NCI-H526 (cell line): ENCODE results near the gene VEGFA.
A peak's percentile ranks its signal among the peaks of the same experiment; 100 is the strongest.

Experiments
- DNase-seq, 2 experiments: peaks; one replicate each; lab custom pipeline; 2025; lab: John Stamatoyannopoulos, UW

The VEGFA gene

DNA sequence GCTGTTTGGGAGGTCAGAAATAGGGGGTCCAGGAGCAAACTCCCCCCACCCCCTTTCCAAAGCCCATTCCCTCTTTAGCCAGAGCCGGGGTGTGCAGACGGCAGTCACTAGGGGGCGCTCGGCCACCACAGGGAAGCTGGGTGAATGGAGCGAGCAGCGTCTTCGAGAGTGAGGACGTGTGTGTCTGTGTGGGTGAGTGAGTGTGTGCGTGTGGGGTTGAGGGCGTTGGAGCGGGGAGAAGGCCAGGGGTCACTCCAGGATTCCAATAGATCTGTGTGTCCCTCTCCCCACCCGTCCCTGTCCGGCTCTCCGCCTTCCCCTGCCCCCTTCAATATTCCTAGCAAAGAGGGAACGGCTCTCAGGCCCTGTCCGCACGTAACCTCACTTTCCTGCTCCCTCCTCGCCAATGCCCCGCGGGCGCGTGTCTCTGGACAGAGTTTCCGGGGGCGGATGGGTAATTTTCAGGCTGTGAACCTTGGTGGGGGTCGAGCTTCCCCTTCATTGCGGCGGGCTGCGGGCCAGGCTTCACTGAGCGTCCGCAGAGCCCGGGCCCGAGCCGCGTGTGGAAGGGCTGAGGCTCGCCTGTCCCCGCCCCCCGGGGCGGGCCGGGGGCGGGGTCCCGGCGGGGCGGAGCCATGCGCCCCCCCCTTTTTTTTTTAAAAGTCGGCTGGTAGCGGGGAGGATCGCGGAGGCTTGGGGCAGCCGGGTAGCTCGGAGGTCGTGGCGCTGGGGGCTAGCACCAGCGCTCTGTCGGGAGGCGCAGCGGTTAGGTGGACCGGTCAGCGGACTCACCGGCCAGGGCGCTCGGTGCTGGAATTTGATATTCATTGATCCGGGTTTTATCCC, at the start of gene VEGFA:
VEGFA (plus strand) TSS at position 686 of the 846 bp plus-strand sequence.
- DNase-seq: peak; percentile 76 to 89

- DNase-seq: no peak
Measured at GRCh38 chr6:43720999-43721398, 49.0 kb upstream of the VEGFA start.

- DNase-seq: no peak
Measured at GRCh38 chr6:43722920-43723545, 47.0 kb upstream of the VEGFA start.

DNA sequence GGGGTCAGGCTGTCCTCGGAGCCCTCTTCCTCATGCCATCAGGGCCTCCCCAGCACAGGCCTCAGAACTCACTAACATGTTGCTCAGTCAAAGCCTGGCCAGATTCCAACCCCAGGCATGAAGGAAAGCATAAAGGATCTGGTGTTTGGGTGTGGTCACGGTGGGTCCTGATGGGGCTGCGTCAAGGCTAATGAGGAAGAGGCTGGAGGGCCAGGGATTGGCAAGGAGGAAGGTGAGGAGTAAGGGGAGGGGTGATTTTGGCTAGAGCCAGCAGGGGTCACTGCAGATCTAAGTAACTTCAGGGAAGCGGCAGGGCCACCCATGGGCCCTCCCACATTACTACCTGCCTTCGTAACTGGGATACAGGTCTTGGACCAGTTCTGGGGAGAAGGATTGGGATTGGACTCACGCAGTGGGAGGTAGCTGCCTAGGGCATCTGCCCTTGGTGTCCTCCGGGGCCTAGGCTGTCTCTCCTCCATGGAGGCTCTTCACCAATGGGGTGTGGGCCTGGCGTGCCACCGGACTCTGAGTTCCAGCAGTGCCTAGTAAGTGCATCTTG, 46.2 kb upstream of the VEGFA start:
- DNase-seq: peak; percentile 23 to 92

- DNase-seq: no peak
Measured at GRCh38 chr6:43724354-43724753, 45.7 kb upstream of the VEGFA start.

GRCh38 chr6:43724914-43725642, 44.9 kb upstream of the VEGFA start:
- DNase-seq: peak; percentile 56 to 88

DNA sequence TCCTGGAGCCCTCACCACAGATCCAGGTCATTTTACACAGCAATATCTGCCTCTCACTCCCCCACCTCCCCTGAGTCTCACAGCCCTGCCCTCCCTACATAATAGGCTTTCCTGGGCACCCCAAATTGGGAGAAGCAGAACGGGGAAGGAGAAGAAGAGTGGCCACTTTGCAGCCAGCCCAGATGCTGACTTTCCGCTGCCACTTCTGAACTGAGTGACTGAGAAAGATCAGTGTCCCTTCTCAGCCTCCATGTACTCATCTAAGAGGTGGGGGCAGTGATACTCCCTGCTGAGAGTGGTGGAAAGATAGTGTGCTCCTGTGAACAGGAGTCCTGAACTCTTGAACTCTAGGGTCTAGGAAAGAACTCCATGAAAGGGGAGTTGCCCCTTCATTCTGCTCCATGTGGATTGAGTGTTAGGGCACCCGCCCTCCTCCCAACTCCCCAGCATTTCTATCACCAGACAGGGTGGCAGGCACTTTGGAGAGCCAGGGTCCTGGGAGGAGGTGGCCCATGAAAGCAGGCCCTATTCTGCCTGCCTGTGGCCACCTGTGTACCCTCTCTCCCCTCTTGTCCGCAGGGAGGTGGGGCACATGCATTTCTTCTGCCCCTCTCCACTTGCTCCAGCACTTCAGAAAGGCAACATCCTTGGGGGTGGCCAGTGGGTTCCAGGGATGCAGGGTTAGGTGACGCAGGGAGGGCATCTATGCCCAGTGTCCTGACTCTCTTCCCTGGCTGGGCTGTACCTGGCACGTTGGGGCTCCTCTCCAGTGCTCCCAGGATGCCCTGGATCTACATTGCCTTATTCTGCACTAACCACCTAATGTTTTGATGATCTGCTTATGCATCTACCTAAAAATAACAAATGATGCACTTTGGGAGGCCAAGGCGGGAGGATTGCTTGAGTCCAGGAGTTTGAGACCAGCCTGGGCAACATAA, 44.1 kb upstream of the VEGFA start:
- DNase-seq: no peak

GRCh38 chr6:43727634-43728033, 42.4 kb upstream of the VEGFA start:
- no peak for DNase-seq

- no peak for DNase-seq
Measured at GRCh38 chr6:43728586-43728985, 41.4 kb upstream of the VEGFA start.

DNA sequence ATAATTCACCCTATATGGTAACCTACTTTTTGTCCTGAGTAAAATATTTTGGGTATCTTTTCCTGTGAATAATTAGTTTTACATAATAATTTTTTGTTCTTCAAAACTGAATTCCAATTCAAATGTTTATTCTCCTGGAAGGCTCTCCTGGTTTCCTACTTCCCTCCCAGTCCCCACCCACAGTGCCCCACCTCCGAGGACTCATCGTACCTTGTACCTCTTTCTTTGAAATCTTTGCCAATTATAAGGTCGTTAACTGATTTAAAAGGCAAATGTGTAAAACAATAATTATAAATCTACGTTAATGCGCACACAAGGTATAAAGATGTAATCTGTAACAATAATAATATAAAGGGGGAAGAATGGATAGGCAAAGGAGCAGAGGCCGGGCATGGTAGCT, 40.5 kb upstream of the VEGFA start:
- DNase-seq: no peak

DNA sequence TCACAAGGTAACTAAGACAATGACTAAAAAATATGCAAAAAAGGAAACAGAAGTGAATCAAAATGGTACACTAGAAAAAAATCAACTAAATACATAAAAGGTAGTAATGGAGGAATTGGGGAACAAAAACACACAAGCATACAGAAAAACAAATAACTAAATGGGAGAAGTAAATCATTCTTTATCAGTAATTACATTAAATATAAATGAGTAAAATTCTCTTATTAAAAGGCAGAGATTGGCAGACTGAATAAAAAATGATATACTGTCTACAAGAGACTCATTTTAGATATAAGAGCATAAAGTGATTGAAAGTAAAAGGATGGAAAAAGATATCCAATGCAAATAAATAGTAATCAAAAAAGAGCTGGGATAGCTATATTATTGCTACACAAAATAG, 39.4 kb upstream of the VEGFA start:
- no peak for DNase-seq

DNA sequence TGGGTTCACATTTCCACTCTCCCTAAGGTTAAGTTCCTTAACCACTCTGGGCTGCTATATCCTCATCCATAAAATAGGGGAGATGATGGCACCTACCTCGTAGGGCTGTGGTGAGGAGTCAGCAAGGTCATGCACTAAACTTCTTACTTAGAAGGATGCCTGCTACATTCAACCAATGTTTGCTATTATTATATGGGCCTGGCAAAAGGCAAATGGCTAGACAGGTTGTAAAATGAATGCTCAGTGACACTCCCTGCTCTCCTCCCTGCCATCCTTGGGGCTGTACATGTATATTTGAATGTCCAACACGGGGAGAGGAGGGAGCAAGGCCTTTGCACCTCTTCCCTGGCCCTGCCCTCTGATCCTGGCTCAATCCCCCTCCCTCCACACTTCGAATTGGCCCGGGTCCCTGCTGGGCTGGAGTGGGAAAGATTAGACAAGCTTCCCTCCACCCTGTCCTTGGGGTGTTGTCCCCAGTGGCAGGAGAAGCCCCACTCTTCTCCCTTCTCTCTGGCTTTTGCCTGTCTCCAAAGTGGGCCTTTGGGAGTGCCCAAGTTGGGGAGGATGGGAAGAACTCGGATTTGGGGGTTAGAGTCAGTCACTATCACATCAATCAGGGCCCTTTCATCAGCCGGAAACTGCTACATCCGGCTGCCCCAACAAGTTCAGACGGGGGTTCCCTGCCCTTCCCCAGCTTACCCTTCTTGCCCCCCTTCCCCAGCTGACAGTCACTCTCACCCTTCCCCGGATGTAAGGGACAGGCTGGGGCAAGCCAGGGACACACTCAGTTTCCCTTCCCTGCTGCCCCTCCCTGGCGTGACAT, 36.3 kb upstream of the VEGFA start:
- no peak for DNase-seq

- DNase-seq: no peak
Measured at GRCh38 chr6:43734294-43734665, 35.7 kb upstream of the VEGFA start.

GRCh38 chr6:43735642-43736199, 34.3 kb upstream of the VEGFA start:
- DNase-seq: no peak

DNA sequence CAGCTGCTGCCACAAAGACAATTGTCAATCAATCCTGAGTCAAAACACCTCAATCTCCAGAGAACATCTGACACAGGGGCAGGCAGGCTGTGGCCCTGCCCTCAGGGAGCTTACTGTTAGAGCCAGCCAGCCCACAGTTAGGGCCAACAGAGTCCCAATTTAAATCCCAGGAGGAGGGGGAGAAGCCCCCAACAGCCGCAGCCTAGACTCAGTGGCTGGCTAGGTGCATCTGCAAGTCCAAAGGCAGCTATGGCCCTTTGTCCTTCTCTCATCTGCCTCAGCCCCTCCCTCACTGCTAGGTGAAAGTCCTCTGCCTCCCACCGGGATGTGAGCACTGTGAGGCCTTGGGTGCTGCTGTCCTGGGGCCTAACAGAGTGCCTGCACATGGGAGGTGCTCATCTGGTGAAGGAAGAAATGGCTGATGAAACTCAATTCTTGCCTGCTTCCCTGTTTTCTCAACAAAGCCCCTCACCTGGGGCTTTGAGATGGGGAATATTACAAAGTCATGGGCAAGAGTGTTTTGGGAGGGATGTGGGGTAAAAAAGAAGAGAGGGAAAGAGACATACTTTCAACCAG, 33.7 kb upstream of the VEGFA start:
- no peak for DNase-seq

GRCh38 chr6:43736844-43737243, 33.2 kb upstream of the VEGFA start:
- no peak for DNase-seq

DNA sequence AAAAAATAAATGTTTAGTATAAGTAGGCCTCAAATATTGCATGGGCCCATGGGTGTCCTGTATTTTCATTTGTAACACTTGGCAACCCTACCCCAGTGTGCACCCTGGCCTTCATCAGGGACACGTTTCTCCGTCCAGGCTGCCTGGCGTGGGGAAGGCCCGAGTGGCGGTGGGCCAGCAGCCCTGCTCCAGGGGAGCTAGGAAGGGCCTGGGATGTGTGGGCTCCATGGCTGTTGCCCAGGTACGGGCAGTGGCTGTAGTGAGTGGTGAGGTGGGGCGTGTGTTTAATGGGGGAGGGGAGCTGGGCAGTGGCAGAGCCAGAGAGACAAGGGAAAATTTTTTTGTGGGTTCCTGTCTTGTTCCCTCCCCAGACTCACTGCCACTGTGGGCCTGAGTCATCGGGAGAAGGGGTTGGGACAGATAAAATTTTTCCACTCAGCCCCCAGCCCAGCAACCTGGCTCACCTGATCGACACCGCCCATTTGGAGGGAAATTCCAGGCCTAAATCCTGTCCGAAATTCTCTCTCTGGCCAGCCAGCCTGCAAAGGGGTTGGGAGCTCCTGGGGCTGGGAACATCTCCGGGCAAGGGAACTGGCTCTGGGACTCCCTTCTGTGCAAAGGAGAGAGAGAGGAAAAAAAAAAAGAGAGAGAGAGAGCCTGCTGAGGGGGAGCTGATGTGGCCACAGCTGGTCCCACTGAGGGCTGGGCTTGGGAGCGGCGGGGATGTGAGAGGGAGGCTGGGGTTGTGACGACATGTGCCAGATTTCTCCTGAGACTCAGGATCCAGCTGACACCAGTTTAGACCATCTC, 32.5 kb upstream of the VEGFA start:
- DNase-seq: no peak

- DNase-seq: no peak
Measured at GRCh38 chr6:43738267-43738676, 31.7 kb upstream of the VEGFA start.
